ENCODE results near the gene SLC25A44.

DNA sequence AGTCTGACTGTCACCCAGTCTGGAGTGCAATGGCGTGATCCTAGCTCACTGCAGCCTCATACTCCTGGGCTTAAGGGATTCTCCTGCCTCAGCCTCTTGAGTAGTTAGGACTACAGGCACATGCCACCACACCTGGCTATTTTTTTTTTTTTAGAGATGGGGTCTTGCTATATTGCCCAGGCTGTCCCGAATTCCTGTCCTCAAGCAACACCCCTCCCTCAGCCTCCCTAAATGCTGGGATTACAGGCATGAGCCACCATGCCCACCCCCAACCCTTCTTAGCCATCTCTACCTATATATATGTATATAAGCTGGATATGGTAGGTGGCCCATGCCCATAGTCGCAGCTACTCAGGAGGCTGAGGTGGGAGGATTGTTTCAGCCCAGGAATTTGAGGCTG lies 13.4 kb upstream of the SLC25A44 start:
- TF ChIP-seq POLR2A (IDR thresholded peaks at IDR 0.05) (no peak), EP300 (IDR thresholded peaks at IDR 0.05) (no peak)
- TF ChIP-seq, protein P1, sequence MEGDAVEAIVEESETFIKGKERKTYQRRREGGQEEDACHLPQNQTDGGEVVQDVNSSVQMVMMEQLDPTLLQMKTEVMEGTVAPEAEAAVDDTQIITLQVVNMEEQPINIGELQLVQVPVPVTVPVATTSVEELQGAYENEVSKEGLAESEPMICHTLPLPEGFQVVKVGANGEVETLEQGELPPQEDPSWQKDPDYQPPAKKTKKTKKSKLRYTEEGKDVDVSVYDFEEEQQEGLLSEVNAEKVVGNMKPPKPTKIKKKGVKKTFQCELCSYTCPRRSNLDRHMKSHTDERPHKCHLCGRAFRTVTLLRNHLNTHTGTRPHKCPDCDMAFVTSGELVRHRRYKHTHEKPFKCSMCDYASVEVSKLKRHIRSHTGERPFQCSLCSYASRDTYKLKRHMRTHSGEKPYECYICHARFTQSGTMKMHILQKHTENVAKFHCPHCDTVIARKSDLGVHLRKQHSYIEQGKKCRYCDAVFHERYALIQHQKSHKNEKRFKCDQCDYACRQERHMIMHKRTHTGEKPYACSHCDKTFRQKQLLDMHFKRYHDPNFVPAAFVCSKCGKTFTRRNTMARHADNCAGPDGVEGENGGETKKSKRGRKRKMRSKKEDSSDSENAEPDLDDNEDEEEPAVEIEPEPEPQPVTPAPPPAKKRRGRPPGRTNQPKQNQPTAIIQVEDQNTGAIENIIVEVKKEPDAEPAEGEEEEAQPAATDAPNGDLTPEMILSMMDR (IDR thresholded peaks at IDR 0.05): no peak
